ENCODE results near the gene DYSF.
"Not testable (repeated sequence)": the region's sequence is repeated elsewhere in the genome, so short reads cannot be mapped to it uniquely, and the experiment has no call there.

The DYSF gene

DNA sequence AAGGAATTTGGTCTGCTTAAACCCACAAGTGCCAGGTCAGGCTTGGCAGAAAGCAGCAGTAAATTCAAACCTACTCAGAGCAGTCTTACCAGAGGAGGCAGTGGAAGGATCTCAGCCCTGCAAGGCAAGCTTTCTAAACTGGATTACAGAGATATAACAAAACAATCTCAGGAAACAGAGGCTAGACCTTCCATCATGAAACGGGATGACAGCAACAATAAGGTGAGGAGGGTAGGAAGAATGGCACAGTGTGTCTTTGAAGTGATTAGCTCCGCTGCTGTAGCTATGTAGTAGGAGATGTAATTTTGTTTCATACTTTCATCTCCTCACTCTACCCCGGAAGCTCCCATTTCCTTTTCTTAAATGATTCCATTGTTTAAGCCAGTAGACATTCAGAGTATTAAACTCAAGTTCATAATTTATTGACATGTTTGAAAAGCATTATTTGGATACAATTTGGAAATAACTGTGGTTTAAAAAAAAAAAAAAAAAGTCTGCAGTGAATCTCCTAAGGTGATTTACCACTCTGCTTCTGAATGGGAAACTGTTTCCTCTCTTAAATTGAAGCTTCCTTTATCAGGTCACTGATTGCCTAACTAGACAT, 29.4 kb upstream of the DYSF start:
- no peaks in the 10 kb centered on the region for H3K27me3 ChIP-seq
- peaks cover 0 to 48% (median 0%) of the 10 kb centered on the region in 10 experiments; a peak in 5 of 20 replicates for H3K4me1 ChIP-seq
- H3K9me3 ChIP-seq (replicated peaks in 1 of 11) = no peaks in the 10 kb centered on the region
- no peak for TF ChIP-seq Cebpa-rat (IDR thresholded peaks at IDR 0.05)
- no peak overlapping the region for H3K4me2 ChIP-seq
- peaks cover 73 to 100% (median 84%) of the 10 kb centered on the region in 11 experiments for H3K36me3 ChIP-seq
- H3K27ac ChIP-seq = no peak overlapping the region
- no peak overlapping the region for H3K4me3 ChIP-seq
- no peak overlapping the region for H3K9ac ChIP-seq
- H4K20me1 ChIP-seq = peaks cover 0 to 28% (median 0%) of the 10 kb centered on the region in 11 experiments; a peak in 3 of 22 replicates

DNA sequence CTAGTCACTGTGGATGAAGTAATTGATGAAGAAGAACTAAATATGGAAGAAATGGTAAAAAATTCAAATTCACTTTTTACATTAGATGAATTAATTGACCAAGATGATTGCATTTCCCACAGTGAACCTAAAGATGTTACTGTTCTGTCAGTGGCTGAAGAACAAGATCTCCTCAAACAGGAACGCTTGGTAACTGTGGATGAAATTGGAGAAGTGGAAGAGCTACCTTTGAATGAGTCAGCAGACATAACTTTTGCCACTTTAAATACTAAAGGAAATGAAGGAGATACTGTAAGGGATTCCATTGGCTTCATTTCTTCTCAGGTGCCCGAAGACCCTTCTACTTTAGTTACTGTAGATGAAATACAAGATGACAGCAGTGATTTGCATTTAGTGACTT, 26.6 kb upstream of the DYSF start:
- Histone ChIP-seq H3K36me3 (peaks cover 82 to 100% (median 95%) of the 10 kb centered on the region in 11 experiments), H3K4me3 (no peak overlapping the region), H3K4me2 (peak overlapping the region in 2 of 11 experiments; percentile 6 to 46; a peak in 4 of 22 replicates), H3K4me1 (peaks cover 0 to 48% (median 0%) of the 10 kb centered on the region in 10 experiments; a peak in 5 of 20 replicates), H3K9ac (no peak overlapping the region), H3K27me3 (no peaks in the 10 kb centered on the region), H3K27ac (no peak overlapping the region), H4K20me1 (peaks cover 0 to 21% (median 0%) of the 10 kb centered on the region in 11 experiments; a peak in 3 of 22 replicates), H3K9me3 (replicated peaks in 1 of 11) (no peaks in the 10 kb centered on the region)
- no peak for TF ChIP-seq Cebpa-rat (IDR thresholded peaks at IDR 0.05)

DNA sequence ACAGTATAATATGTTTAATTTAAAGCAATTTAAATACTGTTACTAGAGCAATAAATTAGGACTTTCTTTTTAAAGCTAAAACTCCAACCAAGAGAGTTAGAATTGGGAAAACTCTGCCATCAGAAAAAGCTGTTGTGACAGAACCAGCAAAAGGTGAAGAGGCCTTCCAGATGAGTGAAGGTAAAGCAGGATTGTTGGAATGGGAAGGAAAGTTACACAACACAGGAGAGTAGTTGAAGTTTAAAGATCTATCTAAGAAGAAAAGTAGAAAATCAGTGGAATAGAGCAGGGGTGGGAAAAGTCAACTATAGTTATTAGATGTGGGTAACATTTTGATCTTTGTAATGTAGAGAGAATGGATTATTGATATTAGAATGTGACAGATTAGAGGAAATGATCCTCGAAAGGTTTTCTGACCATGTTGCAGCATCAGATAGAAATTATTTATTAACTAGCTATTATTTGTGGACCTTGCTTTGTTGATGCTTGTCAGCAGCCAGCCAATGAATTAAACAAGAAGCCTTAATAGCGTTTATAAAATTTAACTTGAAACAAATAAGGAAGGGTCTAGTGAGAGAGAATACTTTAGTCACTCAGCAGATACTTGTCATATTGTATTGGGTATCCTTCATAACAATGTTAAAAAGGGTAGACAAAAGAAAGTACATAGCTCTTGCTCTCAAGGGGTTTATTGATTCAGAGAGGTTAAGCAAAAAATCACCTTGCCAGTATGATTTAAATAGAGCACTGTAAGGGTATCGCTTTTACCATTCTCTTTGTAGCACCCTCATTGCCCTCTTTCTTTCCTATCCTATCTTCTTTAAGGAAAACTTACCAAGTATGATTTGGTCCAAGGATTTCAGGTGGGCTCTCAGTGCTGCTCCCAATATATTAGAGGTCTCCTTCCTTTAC, 24.6 kb upstream of the DYSF start:
- Histone ChIP-seq H3K9me3 (replicated peaks in 1 of 11) (no peaks in the 10 kb centered on the region), H3K4me1 (peaks cover 0 to 32% (median 0%) of the 10 kb centered on the region in 10 experiments; a peak in 5 of 20 replicates), H4K20me1 (peaks cover 0 to 23% (median 0%) of the 10 kb centered on the region in 11 experiments; a peak in 3 of 22 replicates), H3K36me3 (peaks cover 91 to 100% (median 98%) of the 10 kb centered on the region in 11 experiments), H3K27ac (no peak overlapping the region), H3K27me3 (no peaks in the 10 kb centered on the region), H3K9ac (no peak overlapping the region), H3K4me3 (no peak overlapping the region), H3K4me2 (no peak overlapping the region)
- no peak for TF ChIP-seq Cebpa-rat (IDR thresholded peaks at IDR 0.05)

DNA sequence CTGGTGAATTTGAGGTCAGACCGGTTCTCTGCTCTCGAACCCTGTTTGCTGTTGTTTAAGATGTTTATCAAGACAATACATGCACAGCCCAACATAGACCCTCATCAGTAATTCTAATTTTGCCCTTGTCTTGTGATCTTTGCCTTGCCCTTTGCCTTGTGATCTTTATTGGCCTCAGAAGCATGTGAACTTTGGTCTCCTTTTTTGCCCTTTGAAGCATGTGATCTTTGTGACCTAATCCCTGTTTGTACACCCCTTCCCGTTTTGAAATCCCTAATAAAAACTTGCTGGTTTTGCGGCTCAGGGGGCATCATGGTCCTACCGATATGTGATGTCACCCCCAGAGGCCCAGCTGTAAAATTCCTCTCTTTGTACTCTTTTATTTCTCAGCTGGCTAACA, 8.2 kb upstream of the DYSF start:
- H3K9ac ChIP-seq; H3K27me3 ChIP-seq; H3K4me3 ChIP-seq; H3K9me3 ChIP-seq (replicated peaks in 1 of 11); H3K4me2 ChIP-seq; H3K27ac ChIP-seq; H4K20me1 ChIP-seq: not testable (repeated sequence)
- H3K4me1 ChIP-seq = peaks cover 17 to 49% (median 21%) of the 10 kb centered on the region in 10 experiments
- peaks cover 0 to 46% (median 20%) of the 10 kb centered on the region in 11 experiments; a peak in 18 of 22 replicates for H3K36me3 ChIP-seq

DNA sequence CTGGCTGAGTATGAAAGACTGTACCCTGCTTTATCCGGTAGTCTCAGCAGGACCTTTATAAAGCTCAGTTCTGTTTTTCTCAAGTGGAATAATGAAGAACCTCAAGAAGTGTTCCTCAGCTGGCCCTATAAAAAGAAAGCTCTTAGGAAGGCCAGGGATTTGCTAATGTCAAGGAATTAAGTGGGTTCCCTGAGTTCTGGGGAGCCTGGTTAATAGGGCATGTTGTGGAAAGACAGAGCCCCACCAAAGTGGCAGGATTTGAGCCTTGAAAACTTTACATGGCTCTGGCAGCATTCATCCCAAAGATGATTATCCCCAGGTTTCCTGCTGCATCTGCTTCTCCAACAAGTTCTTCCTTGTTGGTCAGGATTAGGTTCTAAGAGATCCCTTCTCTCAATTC, 6.9 kb upstream of the DYSF start:
- no peaks in the 10 kb centered on the region for H3K27me3 ChIP-seq
- H3K9me3 ChIP-seq (replicated peaks in 1 of 11) = no peaks in the 10 kb centered on the region
- peaks cover 24 to 49% (median 34%) of the 10 kb centered on the region in 10 experiments for H3K4me1 ChIP-seq
- H3K9ac ChIP-seq = no peak overlapping the region
- H4K20me1 ChIP-seq = no peaks in the 10 kb centered on the region
- peak overlapping the region in 1 of 11 experiments; percentile 20; a peak in 1 of 22 replicates for H3K27ac ChIP-seq
- TF ChIP-seq Cebpa-rat (IDR thresholded peaks at IDR 0.05) = no peak
- peaks cover 0 to 32% (median 17%) of the 10 kb centered on the region in 11 experiments; a peak in 17 of 22 replicates for H3K36me3 ChIP-seq
- no peak overlapping the region for H3K4me3 ChIP-seq
- no peak overlapping the region for H3K4me2 ChIP-seq

DNA sequence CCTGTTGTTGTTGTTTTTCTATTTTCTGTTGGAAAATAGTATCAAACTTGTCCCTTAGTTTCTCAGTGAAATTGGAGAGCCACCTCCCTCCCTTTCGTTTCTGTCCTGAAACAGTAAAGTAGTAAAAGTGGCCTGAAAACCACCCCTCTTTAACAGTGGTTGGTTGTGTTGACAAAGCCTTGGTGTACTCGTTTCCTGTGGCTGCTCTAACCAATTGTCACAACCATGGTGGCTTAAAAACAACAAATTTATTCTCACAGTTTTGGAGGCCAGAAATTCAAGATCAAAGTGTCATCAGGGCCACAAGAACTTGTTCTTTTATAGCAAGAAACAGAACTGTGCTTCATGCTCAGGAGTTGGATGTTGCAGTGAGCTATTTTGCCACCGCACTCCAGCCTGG, 4.0 kb upstream of the DYSF start:
- no peaks in the 10 kb centered on the region for H4K20me1 ChIP-seq
- H3K27ac ChIP-seq = peak overlapping the region in 10 of 11 experiments; percentile 7 to 90 (median 80); a peak in 14 of 22 replicates
- TF ChIP-seq Cebpa-rat (IDR thresholded peaks at IDR 0.05) = no peak
- no peak overlapping the region for H3K4me3 ChIP-seq
- H3K9ac ChIP-seq = peak overlapping the region in 1 of 11 experiments; percentile 29; a peak in 3 of 22 replicates
- H3K4me2 ChIP-seq = peak overlapping the region; percentile 47 to 98 (median 92); a peak in 21 of 22 replicates
- peaks cover 50 to 73% (median 61%) of the 10 kb centered on the region in 10 experiments for H3K4me1 ChIP-seq
- H3K9me3 ChIP-seq (replicated peaks in 1 of 11) = no peaks in the 10 kb centered on the region
- peaks cover 0 to 12% (median 10%) of the 10 kb centered on the region in 11 experiments; a peak in 14 of 22 replicates for H3K27me3 ChIP-seq
- peaks cover 0 to 5% (median 0%) of the 10 kb centered on the region in 11 experiments; a peak in 3 of 22 replicates for H3K36me3 ChIP-seq

DNA sequence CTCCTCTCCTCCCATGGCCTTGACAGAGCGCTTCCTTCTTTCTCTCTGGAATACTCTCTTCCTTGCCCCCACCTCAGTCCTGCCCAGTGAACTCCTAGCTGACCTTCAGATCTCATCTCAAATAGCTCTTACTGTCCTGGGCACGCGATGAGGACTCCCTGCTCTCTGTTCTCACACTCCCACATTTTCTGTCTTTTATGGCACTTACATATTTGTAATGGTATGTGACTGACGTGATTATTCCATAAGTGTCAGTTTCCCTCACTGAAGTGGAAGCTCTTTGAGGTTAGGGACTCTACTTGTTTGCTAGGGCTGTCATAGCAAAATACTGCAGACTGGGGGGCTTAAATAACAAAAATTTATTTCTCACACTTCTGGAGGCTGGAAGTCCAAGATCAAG, 1.7 kb upstream of the DYSF start:
- Histone ChIP-seq H3K36me3 (no peaks in the 10 kb centered on the region), H3K9me3 (replicated peaks in 1 of 11) (no peaks in the 10 kb centered on the region), H4K20me1 (peaks cover 0 to 6% (median 0%) of the 10 kb centered on the region in 11 experiments; a peak in 2 of 22 replicates), H3K27me3 (peaks cover 0 to 19% (median 17%) of the 10 kb centered on the region in 11 experiments; a peak in 14 of 22 replicates), H3K4me3 (peak overlapping the region in 4 of 10 experiments; percentile 10 to 83 (median 76); a peak in 4 of 20 replicates), H3K9ac (peak overlapping the region in 9 of 11 experiments; percentile 29 to 92 (median 51); a peak in 10 of 22 replicates), H3K4me1 (peaks cover 73 to 90% (median 84%) of the 10 kb centered on the region in 10 experiments), H3K27ac (peak overlapping the region in 10 of 11 experiments; percentile 22 to 93 (median 81); a peak in 20 of 22 replicates), H3K4me2 (peak overlapping the region; percentile 86 to 99 (median 97))
- no peak for TF ChIP-seq Cebpa-rat (IDR thresholded peaks at IDR 0.05)

DNA sequence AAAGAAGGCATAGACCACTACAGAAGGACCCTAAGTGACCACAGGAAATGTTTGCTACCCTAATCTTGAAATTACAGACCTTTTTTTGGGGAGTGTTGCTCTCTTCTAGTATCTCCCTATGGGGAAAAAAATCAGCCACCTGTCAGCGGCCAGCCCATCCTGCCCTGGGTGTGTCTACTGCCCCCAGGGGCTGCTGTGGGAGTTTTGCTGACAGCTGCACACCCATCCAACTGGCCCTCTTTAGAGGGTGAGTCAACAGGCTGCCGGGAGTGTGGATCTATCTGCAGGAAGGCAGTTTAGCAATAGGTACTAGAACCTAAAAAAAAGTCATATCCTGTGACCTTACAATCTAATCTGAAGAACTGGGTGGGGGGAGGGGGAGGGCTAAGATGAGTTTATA, 796 bp upstream of the DYSF start:
- Histone ChIP-seq H3K27me3 (peaks cover 0 to 19% (median 17%) of the 10 kb centered on the region in 11 experiments; a peak in 14 of 22 replicates), H3K27ac (peak overlapping the region in 10 of 11 experiments; percentile 22 to 94 (median 86); a peak in 20 of 22 replicates), H3K9ac (peak overlapping the region in 9 of 11 experiments; percentile 44 to 92 (median 85); a peak in 17 of 22 replicates), H3K4me2 (peak overlapping the region; percentile 86 to 99 (median 97)), H3K9me3 (replicated peaks in 1 of 11) (no peaks in the 10 kb centered on the region), H3K36me3 (peaks cover 0 to 6% (median 0%) of the 10 kb centered on the region in 11 experiments; a peak in 4 of 22 replicates), H3K4me3 (peak overlapping the region in 9 of 10 experiments; percentile 63 to 85 (median 71); a peak in 15 of 20 replicates), H3K4me1 (peaks cover 77 to 97% (median 93%) of the 10 kb centered on the region in 10 experiments), H4K20me1 (peaks cover 0 to 9% (median 0%) of the 10 kb centered on the region in 11 experiments; a peak in 2 of 22 replicates)
- peak in 5 of 11 experiments; percentile 10 to 84 (median 61); a peak in 6 of 22 replicates for TF ChIP-seq Cebpa-rat (IDR thresholded peaks at IDR 0.05)

Measured in BLaER1 treated with 17β-estradiol and CSF1 and Interleukin-3, amounts not matched to agents 10 nM and 100 nM (cell line).